NCI-H1092 (cell line): Measurements from ENCODE around the gene MFN2.

ENCODE experiments used
- DNase-seq: peaks from one replicate; lab custom pipeline; 2025; lab: John Stamatoyannopoulos, UW

Gene MFN2

GRCh38 chr1:11960715-11961114 is 19.5 kb upstream of the MFN2 start:
- no peak for DNase-seq

GRCh38 chr1:11961230-11961629 is 19.0 kb upstream of the MFN2 start:
- DNase-seq, result no peak

GRCh38 chr1:11963622-11964021 is 16.6 kb upstream of the MFN2 start:
- no peak for DNase-seq

- DNase-seq, result no peak
Measured at GRCh38 chr1:11964656-11965055, 15.6 kb upstream of the MFN2 start.

- DNase-seq, result peak; percentile 53
Measured at GRCh38 chr1:11967028-11967547, 13.2 kb upstream of the MFN2 start.

GRCh38 chr1:11970441-11971185 is 9.6 kb upstream of the MFN2 start:
- DNase-seq, result no peak

GRCh38 chr1:11977625-11978024 is 2.6 kb upstream of the MFN2 start:
- no peak for DNase-seq

- no peak for DNase-seq
Measured at GRCh38 chr1:11978301-11978700, 1.9 kb upstream of the MFN2 start.

GRCh38 chr1:11979028-11979850 is 1.0 kb upstream of the MFN2 start:
- peak; percentile 89 for DNase-seq

- no peak for DNase-seq
Measured at GRCh38 chr1:11980676-11980972, 380 bp downstream of the MFN2 start.

GRCh38 chr1:11981378-11982009 is 1.2 kb downstream of the MFN2 start:
- DNase-seq, result no peak

GRCh38 chr1:11982010-11982392 is 1.8 kb downstream of the MFN2 start:
- no peak for DNase-seq

- no peak for DNase-seq
Measured at GRCh38 chr1:11984121-11984520, 3.9 kb downstream of the MFN2 start.

GRCh38 chr1:11984576-11984975 is 4.3 kb downstream of the MFN2 start:
- no peak for DNase-seq

- no peak for DNase-seq
Measured at GRCh38 chr1:11985171-11985570, 4.9 kb downstream of the MFN2 start.

- DNase-seq, result no peak
Measured at GRCh38 chr1:11985851-11986250, 5.6 kb downstream of the MFN2 start.

GRCh38 chr1:11989669-11990068 is 9.4 kb downstream of the MFN2 start:
- DNase-seq, result no peak

GRCh38 chr1:11990303-11991032 is 10.2 kb downstream of the MFN2 start:
- DNase-seq, result no peak

- DNase-seq, result no peak
Measured at GRCh38 chr1:11991969-11992676, 11.9 kb downstream of the MFN2 start.

- DNase-seq, result no peak
Measured at GRCh38 chr1:11997081-11997850, 17.0 kb downstream of the MFN2 start.

- DNase-seq, result no peak
Measured at GRCh38 chr1:11998636-11999035, 18.4 kb downstream of the MFN2 start.
